OCI-LY3 (cell line): Measurements from ENCODE around the gene SIRPB2.

Experiments used
- EZH2phosphoT487 ChIP-seq: fragments of 200-600 bp; shearing (Covaris generic); IDR thresholded peaks from 2 replicates; pipeline ENCODE4 v1.6.1; 2018; ENCODE audit warnings: antibody characterized with exemption, mixed run types, low read depth
- TF ChIP-seq, protein P1 (sequence below): fragments of 200-600, 300-600 bp; sonication (generic); IDR thresholded peaks from 2 replicates; pipeline ENCODE4 v1.5.1; 2014; ENCODE audit warnings: antibody characterized with exemption, low read length, low read depth

GRCh38 chr20:1536893-1537730 lies 45.9 kb upstream of the SIRPB2 start:
- TF ChIP-seq, protein P1, sequence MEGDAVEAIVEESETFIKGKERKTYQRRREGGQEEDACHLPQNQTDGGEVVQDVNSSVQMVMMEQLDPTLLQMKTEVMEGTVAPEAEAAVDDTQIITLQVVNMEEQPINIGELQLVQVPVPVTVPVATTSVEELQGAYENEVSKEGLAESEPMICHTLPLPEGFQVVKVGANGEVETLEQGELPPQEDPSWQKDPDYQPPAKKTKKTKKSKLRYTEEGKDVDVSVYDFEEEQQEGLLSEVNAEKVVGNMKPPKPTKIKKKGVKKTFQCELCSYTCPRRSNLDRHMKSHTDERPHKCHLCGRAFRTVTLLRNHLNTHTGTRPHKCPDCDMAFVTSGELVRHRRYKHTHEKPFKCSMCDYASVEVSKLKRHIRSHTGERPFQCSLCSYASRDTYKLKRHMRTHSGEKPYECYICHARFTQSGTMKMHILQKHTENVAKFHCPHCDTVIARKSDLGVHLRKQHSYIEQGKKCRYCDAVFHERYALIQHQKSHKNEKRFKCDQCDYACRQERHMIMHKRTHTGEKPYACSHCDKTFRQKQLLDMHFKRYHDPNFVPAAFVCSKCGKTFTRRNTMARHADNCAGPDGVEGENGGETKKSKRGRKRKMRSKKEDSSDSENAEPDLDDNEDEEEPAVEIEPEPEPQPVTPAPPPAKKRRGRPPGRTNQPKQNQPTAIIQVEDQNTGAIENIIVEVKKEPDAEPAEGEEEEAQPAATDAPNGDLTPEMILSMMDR, result peak; percentile 36
- TF ChIP-seq EZH2phosphoT487, result no peak
